OCI-LY1 (cell line): Measurements from ENCODE around the gene AK3.

Experiments used
- EZH2 ChIP-seq: fragments of 200-600 bp; sonication (generic), shearing (Covaris generic); IDR thresholded peaks from 2 replicates; pipeline ENCODE4 v1.8.0; 2017; ENCODE audit warnings: borderline replicate concordance, mixed run types, mild to moderate bottlenecking, antibody characterized with exemption, low read length, moderate library complexity, mixed read lengths
- TF ChIP-seq, protein P1 (sequence below): fragments of 200-600 bp; sonication (generic), shearing (Covaris generic); IDR thresholded peaks from 2 replicates; pipeline ENCODE4 v1.5.1; 2017; ENCODE audit warnings: mild to moderate bottlenecking, antibody characterized with exemption, low read length, moderate library complexity, mixed read lengths

GRCh38 chr9:4662108-4662988, 78.7 kb downstream of the AK3 start, which contains the start of gene PLPP6:
- TF ChIP-seq, protein P1, sequence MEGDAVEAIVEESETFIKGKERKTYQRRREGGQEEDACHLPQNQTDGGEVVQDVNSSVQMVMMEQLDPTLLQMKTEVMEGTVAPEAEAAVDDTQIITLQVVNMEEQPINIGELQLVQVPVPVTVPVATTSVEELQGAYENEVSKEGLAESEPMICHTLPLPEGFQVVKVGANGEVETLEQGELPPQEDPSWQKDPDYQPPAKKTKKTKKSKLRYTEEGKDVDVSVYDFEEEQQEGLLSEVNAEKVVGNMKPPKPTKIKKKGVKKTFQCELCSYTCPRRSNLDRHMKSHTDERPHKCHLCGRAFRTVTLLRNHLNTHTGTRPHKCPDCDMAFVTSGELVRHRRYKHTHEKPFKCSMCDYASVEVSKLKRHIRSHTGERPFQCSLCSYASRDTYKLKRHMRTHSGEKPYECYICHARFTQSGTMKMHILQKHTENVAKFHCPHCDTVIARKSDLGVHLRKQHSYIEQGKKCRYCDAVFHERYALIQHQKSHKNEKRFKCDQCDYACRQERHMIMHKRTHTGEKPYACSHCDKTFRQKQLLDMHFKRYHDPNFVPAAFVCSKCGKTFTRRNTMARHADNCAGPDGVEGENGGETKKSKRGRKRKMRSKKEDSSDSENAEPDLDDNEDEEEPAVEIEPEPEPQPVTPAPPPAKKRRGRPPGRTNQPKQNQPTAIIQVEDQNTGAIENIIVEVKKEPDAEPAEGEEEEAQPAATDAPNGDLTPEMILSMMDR, result peak; percentile 58
- no peak for TF ChIP-seq EZH2
